SK-N-MC (cell line): Measurements from ENCODE around the gene C10orf95.

ENCODE experiments used
- DNase-seq: peaks from one replicate; pipeline ENCODE4 v3.0.0-alpha.2; 2011; ENCODE audit warnings: low read depth, low spot score
- H3K27ac ChIP-seq: fragments of 200-600 bp; sonication (generic); 2 replicates; pipeline ENCODE4 v1.5.1; 2016; ENCODE audit warnings: mixed run types
- H3K36me3 ChIP-seq: fragments of 200-600 bp; sonication (generic); 2 replicates; pipeline ENCODE4 v1.6.1; 2017; ENCODE audit warnings: antibody characterized with exemption, low read length, mixed read lengths; ENCODE audit not compliant: insufficient read depth
- H3K4me3 ChIP-seq: fragments of 200-600 bp; sonication (generic); 2 replicates; pipeline ENCODE4 v1.5.1; 2016
- H3K9ac ChIP-seq: fragments of 200-600 bp; sonication (generic); 2 replicates; pipeline ENCODE4 v1.8.0; 2017; ENCODE audit warnings: mixed run types, mixed read lengths; ENCODE audit not compliant: insufficient read length
- H3K9me3 ChIP-seq: fragments of 200-600 bp; sonication (generic); 2 replicates; pipeline ENCODE4 v1.6.1; 2017; ENCODE audit warnings: low read depth, mild to moderate bottlenecking, antibody characterized with exemption, low read length, moderate library complexity, mixed read lengths
- EZH2 ChIP-seq: fragments of 200-600 bp; sonication (generic); IDR thresholded peaks from one replicate; pipeline ENCODE4 v1.6.1; 2017; ENCODE audit warnings: antibody characterized with exemption
- FOXP2 ChIP-seq: optimal IDR thresholded peaks from 2 replicates; pipeline ENCODE3; 2011; ENCODE audit warnings: mild to moderate bottlenecking, moderate library complexity; ENCODE audit not compliant: insufficient read depth; ENCODE audit errors: extremely low read length, control extremely low read depth
- POLR2AphosphoS5 ChIP-seq: IDR thresholded peaks from 2 replicates; pipeline ENCODE4 v1.6.1; 2012; ENCODE audit warnings: mild to moderate bottlenecking, low read depth, low read length, borderline replicate concordance

The C10orf95 gene

DNA sequence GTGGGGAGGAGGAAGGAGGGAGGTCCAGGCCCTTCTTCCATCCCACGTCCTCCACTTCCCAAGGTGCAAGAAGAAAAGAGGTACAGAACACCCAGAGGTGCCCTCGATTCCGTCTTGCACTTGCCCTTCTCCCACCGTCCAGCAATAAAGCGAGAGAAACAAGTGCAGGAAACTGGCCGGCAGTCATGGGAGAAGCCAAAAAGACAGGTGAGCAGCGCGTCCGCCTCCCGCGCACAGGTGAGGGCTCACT is 1.3 kb downstream of the C10orf95 start:
- H3K9me3 ChIP-seq, result no peaks in the 10 kb centered on the region
- H3K36me3 ChIP-seq, result no peaks in the 10 kb centered on the region
- peak overlapping the region; percentile 75 for H3K9ac ChIP-seq
- peak overlapping the region; percentile 82 for H3K4me3 ChIP-seq
- no peak for DNase-seq
- TF ChIP-seq POLR2AphosphoS5 (no peak; the same call in 1 of the 2 replicates), EZH2 (no peak), FOXP2 (no peak)
- H3K27ac ChIP-seq, result peak overlapping the region; percentile 54; the same call in 1 of the 2 replicates

DNA sequence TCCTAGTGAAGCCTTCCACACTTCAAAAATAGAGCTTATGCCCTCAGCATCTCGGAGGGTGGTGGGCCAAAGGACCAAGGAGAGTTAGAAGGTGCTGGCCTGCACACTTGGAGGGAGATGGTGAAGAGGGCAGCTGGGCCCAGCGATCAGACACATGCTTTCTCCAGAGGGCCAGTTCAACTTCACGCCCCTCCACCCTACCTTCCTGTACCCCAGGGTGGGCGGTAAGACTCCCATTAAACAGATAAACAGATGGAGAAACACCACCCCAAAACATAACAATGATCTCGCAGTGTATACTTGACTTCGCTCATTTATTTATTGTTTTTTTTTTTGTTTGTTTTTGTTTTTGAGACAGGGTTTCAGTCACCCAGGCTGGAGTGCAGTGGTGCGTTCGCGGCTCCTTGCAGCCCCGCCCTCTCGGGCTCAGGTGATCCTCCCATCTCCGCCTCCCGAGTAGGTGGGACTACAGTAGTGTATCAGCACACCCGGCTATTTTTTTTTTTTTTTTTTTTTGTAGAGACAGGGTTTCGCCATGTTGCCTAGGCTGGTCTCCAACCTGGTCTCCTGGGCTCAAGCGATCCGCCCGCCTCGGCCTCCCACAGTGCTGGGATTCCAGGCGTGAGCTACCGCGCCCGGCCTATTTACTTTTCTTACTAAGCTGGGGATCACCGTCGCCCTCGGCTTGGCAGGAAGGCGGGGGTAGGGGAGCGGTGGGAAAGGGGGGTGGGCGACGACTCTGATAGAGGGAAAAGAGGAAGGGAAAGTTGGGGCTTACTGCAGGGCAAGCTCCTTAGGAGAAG is 1.8 kb downstream of the C10orf95 start:
- H3K27ac ChIP-seq, result peak overlapping the region; percentile 54; the same call in 1 of the 2 replicates
- DNase-seq, result no peak
- no peaks in the 10 kb centered on the region for H3K9me3 ChIP-seq
- no peaks in the 10 kb centered on the region for H3K36me3 ChIP-seq
- H3K4me3 ChIP-seq, result peak overlapping the region; percentile 82
- H3K9ac ChIP-seq, result peak overlapping the region; percentile 75
- no peak for TF ChIP-seq FOXP2
- peak; percentile 32; the same call in 1 of the 2 replicates for TF ChIP-seq POLR2AphosphoS5

DNA sequence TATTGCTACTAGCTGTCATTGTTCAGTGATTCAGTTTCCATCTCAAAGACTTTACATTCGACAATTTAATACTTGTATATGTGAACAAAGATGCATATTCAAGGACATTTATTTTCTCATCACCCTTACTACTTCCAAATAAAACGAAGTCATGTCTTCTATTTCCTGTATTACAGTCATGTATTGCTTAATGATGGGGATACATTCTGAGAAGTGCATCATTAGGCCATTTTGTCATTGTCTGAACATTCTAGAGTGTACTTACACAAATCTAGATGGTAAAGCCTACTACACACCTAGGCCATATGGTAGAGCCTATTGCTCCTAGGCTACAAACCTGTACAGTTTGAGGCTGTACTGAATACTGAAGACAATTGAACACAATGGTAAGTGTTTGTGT is 6.5 kb downstream of the C10orf95 start:
- no peak for TF ChIP-seq FOXP2
- no peak for TF ChIP-seq POLR2AphosphoS5
- TF ChIP-seq EZH2, result no peak
- no peak overlapping the region for H3K4me3 ChIP-seq
- no peak overlapping the region for H3K27ac ChIP-seq
- H3K9ac ChIP-seq, result no peak overlapping the region
- H3K9me3 ChIP-seq, result no peaks in the 10 kb centered on the region
- DNase-seq, result no peak
- H3K36me3 ChIP-seq, result no peaks in the 10 kb centered on the region

DNA sequence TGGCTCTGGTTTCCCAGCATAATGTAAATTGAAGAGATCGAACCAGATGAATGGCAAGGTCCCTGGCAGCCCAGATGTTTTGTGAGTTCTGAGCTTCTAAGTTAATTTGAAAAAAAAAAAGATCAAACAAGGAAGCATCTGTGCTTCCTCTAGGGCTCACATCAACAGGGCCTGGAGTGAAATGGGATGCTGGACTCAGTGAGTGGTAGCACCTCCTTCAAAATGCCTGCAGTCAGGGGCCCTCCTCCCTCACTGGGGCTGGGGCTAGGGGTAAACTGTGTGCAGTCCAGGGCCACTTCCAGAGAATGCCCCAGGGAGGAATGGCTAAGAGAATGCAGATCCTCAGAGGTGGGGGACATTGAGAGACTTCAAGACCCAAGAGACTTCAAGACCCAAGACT is 13.0 kb downstream of the C10orf95 start:
- TF ChIP-seq EZH2 (no peak), FOXP2 (no peak), POLR2AphosphoS5 (no peak)
- no peak for DNase-seq
- Histone ChIP-seq H3K9ac (no peak overlapping the region), H3K9me3 (no peaks in the 10 kb centered on the region), H3K27ac (no peak overlapping the region), H3K36me3 (no peaks in the 10 kb centered on the region), H3K4me3 (no peak overlapping the region)

DNA sequence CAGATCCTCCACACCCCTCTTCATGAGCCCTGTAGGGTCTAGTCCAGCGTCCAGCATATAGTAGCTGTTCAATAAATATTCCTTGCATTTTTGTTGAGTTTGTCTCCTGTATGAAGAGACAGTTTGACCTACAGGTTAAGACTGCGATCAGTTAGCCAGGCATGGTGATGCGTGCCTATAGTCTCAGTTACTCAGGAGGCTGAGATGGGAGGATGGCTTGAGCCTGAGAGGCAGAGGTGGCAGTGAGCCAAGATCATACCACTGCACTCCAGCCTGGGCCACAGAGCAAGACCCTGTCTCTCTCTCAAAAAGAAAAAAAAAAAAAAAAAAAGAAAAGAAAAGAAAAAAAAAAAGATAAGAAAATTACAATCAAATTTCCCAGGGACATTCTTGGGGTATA is 13.8 kb downstream of the C10orf95 start:
- no peaks in the 10 kb centered on the region for H3K9me3 ChIP-seq
- TF ChIP-seq EZH2, result no peak
- H3K9ac ChIP-seq, result no peak overlapping the region
- H3K27ac ChIP-seq, result no peak overlapping the region
- H3K36me3 ChIP-seq, result no peaks in the 10 kb centered on the region
- no peak overlapping the region for H3K4me3 ChIP-seq
- no peak for DNase-seq

DNA sequence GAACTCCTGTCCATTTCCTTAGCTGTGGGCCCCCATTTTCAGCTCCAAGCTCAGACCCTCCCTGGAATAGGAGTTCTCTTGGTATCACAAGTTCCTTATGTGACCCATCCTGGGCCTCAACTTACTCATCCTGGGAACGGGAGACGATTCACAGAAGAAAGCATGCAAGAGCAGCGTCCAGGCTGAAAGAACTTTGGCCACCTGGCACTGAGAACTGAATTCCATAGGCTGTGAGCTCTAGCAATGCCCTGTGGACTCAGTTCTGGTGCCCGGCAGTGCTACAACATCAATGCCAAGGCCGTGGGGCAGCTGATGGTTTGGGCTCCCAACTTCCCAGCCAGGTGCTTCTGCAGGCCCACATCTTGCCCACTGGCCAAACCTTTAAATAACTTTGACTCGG is 15.0 kb downstream of the C10orf95 start:
- Histone ChIP-seq H3K9me3 (no peaks in the 10 kb centered on the region), H3K27ac (no peak overlapping the region), H3K4me3 (no peak overlapping the region), H3K9ac (no peak overlapping the region), H3K36me3 (no peaks in the 10 kb centered on the region)
- no peak for TF ChIP-seq POLR2AphosphoS5
- no peak for TF ChIP-seq FOXP2
- no peak for TF ChIP-seq EZH2
- no peak for DNase-seq

DNA sequence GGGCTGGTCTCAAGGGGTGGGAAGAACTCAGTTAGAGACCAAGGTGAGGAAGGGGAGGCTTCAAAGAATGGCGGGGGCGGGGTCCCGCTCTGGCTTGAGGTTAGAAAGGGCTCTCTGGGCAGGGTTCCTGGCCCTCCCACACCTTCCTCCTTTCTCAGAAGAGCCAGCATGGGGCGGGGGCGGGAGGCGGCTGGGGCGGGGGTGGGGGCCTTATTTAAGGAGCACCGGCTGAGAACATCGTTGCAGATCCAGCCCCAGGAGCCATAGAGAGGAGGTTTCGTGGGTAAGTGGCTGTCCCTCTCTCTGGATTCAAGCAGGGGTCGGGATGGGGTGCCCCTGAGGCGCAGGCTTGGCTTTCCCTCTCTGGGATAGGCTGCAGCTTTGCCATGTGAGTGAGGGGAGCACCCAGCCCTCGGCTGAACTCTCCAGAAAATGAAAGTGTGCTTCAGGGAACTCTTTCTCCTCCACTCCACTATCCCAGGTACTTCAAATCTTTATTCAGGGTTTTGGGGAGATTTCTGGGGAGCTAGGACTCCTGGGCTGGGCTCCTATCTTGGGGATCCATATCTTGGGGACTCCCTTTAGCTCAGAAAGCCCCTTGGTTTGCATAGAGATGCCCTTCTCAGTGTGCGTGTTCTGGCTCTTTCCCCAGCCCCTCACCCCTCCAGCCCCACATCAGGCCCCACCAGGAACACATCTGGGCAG is 15.7 kb downstream of the C10orf95 start:
- no peak for DNase-seq
- no peak overlapping the region for H3K27ac ChIP-seq
- no peaks in the 10 kb centered on the region for H3K9me3 ChIP-seq
- no peak for TF ChIP-seq EZH2
- no peak; the same call in 1 of the 2 replicates for TF ChIP-seq POLR2AphosphoS5
- no peak for TF ChIP-seq FOXP2
- H3K36me3 ChIP-seq, result no peaks in the 10 kb centered on the region
- no peak overlapping the region for H3K9ac ChIP-seq
- H3K4me3 ChIP-seq, result no peak overlapping the region

DNA sequence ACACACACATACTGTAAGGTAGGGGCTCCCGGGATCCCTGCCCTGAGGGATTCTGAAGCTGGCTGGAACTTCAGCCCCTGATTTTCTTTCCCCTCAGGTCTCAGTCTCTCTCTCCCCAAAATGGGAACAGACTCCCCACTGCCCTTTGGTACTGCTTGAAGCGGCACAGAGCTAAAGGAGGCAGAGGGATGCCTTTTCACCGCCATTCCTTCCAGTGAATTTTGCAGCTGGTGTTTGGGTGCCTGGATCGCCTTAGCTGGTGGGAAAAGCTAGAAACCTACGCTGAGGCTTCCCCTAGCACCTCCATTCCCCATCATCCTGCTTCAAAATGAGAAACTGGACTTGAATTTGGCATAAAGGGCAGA is 16.2 kb downstream of the C10orf95 start:
- no peak for DNase-seq
- H3K9ac ChIP-seq, result no peak overlapping the region
- no peak overlapping the region for H3K4me3 ChIP-seq
- H3K9me3 ChIP-seq, result no peaks in the 10 kb centered on the region
- no peak overlapping the region for H3K27ac ChIP-seq
- H3K36me3 ChIP-seq, result no peaks in the 10 kb centered on the region
- TF ChIP-seq POLR2AphosphoS5 (no peak), FOXP2 (no peak), EZH2 (no peak)

DNA sequence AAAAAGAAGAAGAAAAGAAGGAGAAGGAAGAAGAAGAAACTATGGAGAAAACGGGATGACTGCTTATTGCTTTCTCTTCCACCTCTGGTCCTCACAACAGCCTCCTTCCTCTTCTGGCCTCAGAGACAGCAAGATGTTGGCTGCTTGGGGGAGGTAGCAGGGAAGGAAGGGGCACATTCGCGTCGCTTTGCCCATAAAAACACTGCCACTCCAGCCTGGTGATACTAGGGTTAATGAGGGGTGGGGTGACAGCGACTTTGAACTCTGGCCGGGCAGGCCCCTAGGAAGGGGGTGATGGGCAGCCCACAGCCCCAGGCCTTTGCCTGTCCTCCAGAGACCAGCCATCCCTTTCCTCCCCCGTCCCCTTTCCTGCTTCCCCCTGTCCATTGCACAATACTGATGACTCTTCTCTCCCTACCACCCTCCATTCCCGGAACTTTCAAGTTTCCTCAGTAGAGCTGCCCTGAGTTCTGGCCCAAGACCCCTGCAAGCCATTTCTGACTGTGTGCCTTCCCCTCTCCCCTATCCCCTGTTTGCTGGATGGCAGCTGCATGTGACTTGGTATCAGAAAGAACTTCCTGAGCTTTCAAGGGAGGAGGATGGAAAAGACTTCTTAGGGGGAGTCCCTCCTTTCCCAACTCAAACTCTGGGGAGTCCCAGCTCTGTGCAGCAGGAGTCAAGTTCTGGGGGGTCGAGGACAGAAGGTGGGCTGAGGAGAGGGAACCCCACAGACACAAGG is 16.8 kb downstream of the C10orf95 start:
- no peak overlapping the region for H3K27ac ChIP-seq
- no peak overlapping the region for H3K4me3 ChIP-seq
- H3K36me3 ChIP-seq, result no peaks in the 10 kb centered on the region
- TF ChIP-seq POLR2AphosphoS5, result no peak
- TF ChIP-seq EZH2, result no peak
- TF ChIP-seq FOXP2, result no peak
- no peak for DNase-seq
- no peak overlapping the region for H3K9ac ChIP-seq
- no peaks in the 10 kb centered on the region for H3K9me3 ChIP-seq
